Endothelial cell (in vitro differentiated cells): ENCODE measurements around the gene CAMKMT. TPM values are rescaled to one million over a fixed set of nuclear protein-coding genes. Genes with fewer than 3 reads are reported as not detected.

ENCODE experiments used
- DNase-seq: peaks from one replicate; pipeline ENCODE4 v3.0.0; 2021; ENCODE audit warnings: low spot score
- H3K27ac Mint-ChIP-seq: one replicate; pipeline ENCODE4 v1.8.0; 2021; ENCODE audit warnings: mixed read lengths, inconsistent platforms; ENCODE audit not compliant: unreplicated experiment
- H3K27me3 Mint-ChIP-seq: one replicate; pipeline ENCODE4 v1.8.0; 2021; ENCODE audit warnings: mild to moderate bottlenecking, moderate library complexity, mixed read lengths, inconsistent platforms; ENCODE audit not compliant: unreplicated experiment
- H3K36me3 Mint-ChIP-seq: one replicate; pipeline ENCODE4 v1.8.0; 2021; ENCODE audit warnings: mild to moderate bottlenecking, low read depth, mixed read lengths, inconsistent platforms; ENCODE audit not compliant: unreplicated experiment
- H3K4me1 Mint-ChIP-seq: one replicate; pipeline ENCODE4 v1.8.0; 2021; ENCODE audit warnings: mild to moderate bottlenecking, mixed read lengths, inconsistent platforms; ENCODE audit not compliant: unreplicated experiment
- H3K4me3 Mint-ChIP-seq: one replicate; pipeline ENCODE4 v1.8.0; 2021; ENCODE audit warnings: mild to moderate bottlenecking, mixed read lengths, inconsistent platforms; ENCODE audit not compliant: unreplicated experiment
- H3K9me3 Mint-ChIP-seq: one replicate; pipeline ENCODE4 v1.8.0; 2021; ENCODE audit warnings: mixed read lengths, inconsistent platforms; ENCODE audit not compliant: unreplicated experiment
- CTCF ChIP-seq: fragments of 200-600 bp; sonication (generic); IDR thresholded peaks from one replicate; pipeline ENCODE4 v1.5.0; 2021; ENCODE audit warnings: antibody characterized with exemption; ENCODE audit not compliant: unreplicated experiment
- total RNA-seq: library from RNA; stranded (reverse); fragmentation: NEBNext Ultra II Directional; extraction: Animal tissue kit (Norgen Biotek cat#: 25700); gene quantifications from one replicate; pipeline ENCODE4 v1.2.1, GENCODE V29; 2021; ENCODE audit not compliant: unreplicated experiment

CAMKMT gene
- total RNA-seq, 1 donor from 2014 or later, result 8.4 TPM

- no peak for DNase-seq
- no peak for TF ChIP-seq CTCF
- Mint-ChIP-seq H3K27ac (no peak overlapping the region), H3K36me3 (no peaks in the 10 kb centered on the region), H3K4me1 (peaks cover 10% of the 10 kb centered on the region), H3K9me3 (no peaks in the 10 kb centered on the region), H3K27me3 (no peaks in the 10 kb centered on the region), H3K4me3 (no peak overlapping the region)
These were observed 344.2 kb downstream of the CAMKMT start for GRCh38 chr2:44705876-44706480.

- TF ChIP-seq CTCF, result no peak
- Mint-ChIP-seq H3K27me3 (no peaks in the 10 kb centered on the region), H3K36me3 (no peaks in the 10 kb centered on the region), H3K27ac (no peak overlapping the region), H3K4me3 (no peak overlapping the region), H3K4me1 (peaks cover 10% of the 10 kb centered on the region), H3K9me3 (no peaks in the 10 kb centered on the region)
- DNase-seq, result no peak
These were observed 345.2 kb downstream of the CAMKMT start for GRCh38 chr2:44706681-44707553.

GRCh38 chr2:44707945-44708660, 346.4 kb downstream of the CAMKMT start:
- Mint-ChIP-seq H3K27ac (no peak overlapping the region), H3K36me3 (no peaks in the 10 kb centered on the region), H3K4me1 (peaks cover 10% of the 10 kb centered on the region), H3K9me3 (no peaks in the 10 kb centered on the region), H3K4me3 (no peak overlapping the region), H3K27me3 (no peaks in the 10 kb centered on the region)
- no peak for TF ChIP-seq CTCF
- no peak for DNase-seq

GRCh38 chr2:44708661-44709000, 346.9 kb downstream of the CAMKMT start:
- no peak overlapping the region for H3K27ac Mint-ChIP-seq
- H3K9me3 Mint-ChIP-seq, result no peaks in the 10 kb centered on the region
- peaks cover 10% of the 10 kb centered on the region for H3K4me1 Mint-ChIP-seq
- TF ChIP-seq CTCF, result no peak
- no peaks in the 10 kb centered on the region for H3K27me3 Mint-ChIP-seq
- no peak overlapping the region for H3K4me3 Mint-ChIP-seq
- no peak for DNase-seq
- no peaks in the 10 kb centered on the region for H3K36me3 Mint-ChIP-seq

- Mint-ChIP-seq H3K27ac (no peak overlapping the region), H3K27me3 (no peaks in the 10 kb centered on the region), H3K36me3 (no peaks in the 10 kb centered on the region), H3K4me3 (no peak overlapping the region), H3K9me3 (no peaks in the 10 kb centered on the region), H3K4me1 (peaks cover 12% of the 10 kb centered on the region)
- TF ChIP-seq CTCF, result no peak
- no peak for DNase-seq
These were observed 351.4 kb downstream of the CAMKMT start for GRCh38 chr2:44713170-44713569.
